SK-MEL-5 (cell line): ENCODE measurements around the gene NPDC1. TPM values are rescaled to one million over a fixed set of nuclear protein-coding genes. Genes with fewer than 3 reads are reported as not detected.
A peak's percentile ranks its signal among the peaks of the same experiment; 100 is the strongest.

Experiments used
- DNase-seq: peaks from one replicate; pipeline ENCODE4 v3.0.0-alpha.2; 2016; ENCODE audit warnings: low read depth, low spot score
- in situ Hi-C: cut with HindIII; loops from 2 replicates; pipeline ENCODE4 v1.10.0; 2016; ENCODE audit warnings: low sequenced_read_pairs, high pct_unique_total_duplicates, low pct_unique_long_range_greater_than_20kb
- polyA plus RNA-seq, 2 experiments: library from polyadenylated mRNA; depleted of rRNA; stranded (reverse); fragments of >200 nt; gene quantifications; 2 replicates each; pipeline ENCODE4 v1.2.3, GENCODE V29; 2015
- total RNA-seq: library from RNA; depleted of rRNA; stranded (reverse); fragments of >200 nt; shearing (Covaris generic); gene quantifications from 2 replicates; pipeline ENCODE4 v1.2.3, GENCODE V29; 2014; rRNA removed

Gene NPDC1, protein sequence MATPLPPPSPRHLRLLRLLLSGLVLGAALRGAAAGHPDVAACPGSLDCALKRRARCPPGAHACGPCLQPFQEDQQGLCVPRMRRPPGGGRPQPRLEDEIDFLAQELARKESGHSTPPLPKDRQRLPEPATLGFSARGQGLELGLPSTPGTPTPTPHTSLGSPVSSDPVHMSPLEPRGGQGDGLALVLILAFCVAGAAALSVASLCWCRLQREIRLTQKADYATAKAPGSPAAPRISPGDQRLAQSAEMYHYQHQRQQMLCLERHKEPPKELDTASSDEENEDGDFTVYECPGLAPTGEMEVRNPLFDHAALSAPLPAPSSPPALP
- 2.2 and 3.5 TPM in 2 replicates for total RNA-seq
- 40.3 and 41.9 TPM in 2 replicates for polyA plus RNA-seq (2015; cell fraction: cytosol; rRNA removed)
- 94.4 and 107 TPM in 2 replicates for polyA plus RNA-seq (2015; cell fraction: nucleus; rRNA removed)

DNA sequence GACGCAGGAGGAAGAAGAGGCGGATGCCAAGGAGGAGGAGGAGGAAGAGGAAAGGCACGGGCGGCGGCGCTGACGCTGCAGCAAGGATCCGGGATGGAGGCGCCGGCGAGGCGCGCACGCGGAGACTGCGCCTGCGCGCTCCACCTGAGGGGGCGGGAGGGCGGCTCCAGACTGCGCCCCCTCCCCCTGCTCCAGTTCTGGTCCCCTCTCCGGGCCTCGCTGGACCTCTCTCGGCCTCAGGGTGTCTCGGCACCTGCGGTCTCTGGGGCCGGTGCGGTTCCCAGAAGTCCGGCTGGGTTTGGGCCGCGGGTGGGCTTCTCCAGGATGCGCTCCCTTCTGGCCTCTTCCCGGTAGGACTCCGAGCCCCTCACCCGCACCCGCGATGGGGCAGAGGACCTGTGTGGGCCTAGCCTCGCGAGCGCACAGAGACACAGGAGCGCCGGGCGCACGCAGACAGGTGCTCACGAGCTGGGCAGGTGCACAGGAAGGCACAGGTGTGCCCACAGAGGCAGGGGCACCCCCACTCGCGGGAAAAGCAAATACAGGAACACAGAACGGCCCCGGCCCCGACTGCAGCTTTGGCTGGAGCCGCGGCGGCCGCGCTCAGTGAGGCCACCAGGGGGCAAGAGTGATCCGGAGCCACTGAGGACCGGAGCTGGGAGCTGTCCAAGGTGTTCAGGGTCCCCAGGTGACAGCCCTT, at the start of gene NPDC1:
Gene NPDC1, minus strand, starts transcription at position 90 of the 700 bp plus-strand sequence. CDS start 188 bp downstream, outside the sequence.
- in situ Hi-C loops: loop anchor here (25.0 kb wide), 1 partner anchor 109 kb away; the partner anchor contains the start of genes C8G and FBXW5
- DNase-seq: peak; percentile 76

DNA sequence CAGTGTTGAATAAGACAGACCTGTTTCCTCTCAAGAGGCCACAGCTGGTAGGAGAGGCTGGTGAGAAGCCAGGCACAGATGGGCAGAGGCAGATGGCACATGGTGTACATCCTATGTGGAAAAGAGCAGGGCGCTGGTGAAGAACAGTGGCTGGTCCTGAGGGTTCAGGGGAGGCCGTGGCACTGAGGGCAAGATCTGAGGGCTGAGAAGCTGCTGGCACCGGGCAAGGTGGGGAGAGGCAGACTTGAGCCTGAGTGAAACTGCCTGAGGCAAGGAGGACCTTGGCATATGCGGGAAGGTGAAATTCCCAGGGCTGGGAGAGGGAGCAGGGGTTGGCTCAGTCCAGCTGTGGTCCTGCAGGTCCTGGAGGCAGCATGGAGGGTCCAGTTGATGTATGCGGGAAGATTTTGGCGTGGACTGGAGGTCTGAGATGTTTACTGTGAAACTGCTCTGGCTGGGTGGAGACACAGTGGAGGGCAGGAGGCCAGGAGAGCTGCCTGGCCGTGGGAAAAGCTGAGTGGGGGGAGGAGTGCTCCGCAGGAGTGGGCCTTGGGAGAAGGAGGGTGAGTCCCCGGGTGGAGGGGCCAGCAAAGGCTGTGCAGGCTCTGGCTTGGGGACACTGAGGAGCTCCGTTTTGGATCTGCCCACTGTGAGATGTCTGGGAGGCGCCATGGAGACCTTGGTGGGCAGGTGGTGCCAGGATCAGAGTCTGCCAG, 43.4 kb upstream of the NPDC1 start:
- in situ Hi-C loops: no loop called here
- no peak for DNase-seq

DNA sequence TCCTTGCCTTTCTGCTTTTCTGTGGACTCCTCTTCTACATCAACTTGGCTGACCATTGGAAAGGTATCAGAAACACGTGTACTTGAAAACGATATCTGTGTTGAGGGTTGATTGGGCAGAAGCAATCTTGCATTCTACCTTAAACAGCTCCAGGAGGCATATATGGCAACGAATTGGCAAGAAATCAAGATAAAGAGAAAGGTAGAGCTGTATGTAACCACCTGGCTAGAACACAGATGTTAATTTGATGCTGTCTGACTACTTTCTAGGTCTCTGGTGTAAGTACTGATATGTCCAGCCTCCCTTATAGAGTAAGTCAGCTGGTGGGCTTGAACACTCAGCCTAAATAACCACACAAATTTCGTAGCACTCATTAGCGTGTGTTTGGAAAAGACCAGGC, 42.1 kb upstream of the NPDC1 start:
- in situ Hi-C loops: no loop called here
- DNase-seq: no peak

GRCh38 chr9:137087409-137087925, 41.5 kb upstream of the NPDC1 start:
- no peak for DNase-seq
- in situ Hi-C loops: no loop called here

DNA sequence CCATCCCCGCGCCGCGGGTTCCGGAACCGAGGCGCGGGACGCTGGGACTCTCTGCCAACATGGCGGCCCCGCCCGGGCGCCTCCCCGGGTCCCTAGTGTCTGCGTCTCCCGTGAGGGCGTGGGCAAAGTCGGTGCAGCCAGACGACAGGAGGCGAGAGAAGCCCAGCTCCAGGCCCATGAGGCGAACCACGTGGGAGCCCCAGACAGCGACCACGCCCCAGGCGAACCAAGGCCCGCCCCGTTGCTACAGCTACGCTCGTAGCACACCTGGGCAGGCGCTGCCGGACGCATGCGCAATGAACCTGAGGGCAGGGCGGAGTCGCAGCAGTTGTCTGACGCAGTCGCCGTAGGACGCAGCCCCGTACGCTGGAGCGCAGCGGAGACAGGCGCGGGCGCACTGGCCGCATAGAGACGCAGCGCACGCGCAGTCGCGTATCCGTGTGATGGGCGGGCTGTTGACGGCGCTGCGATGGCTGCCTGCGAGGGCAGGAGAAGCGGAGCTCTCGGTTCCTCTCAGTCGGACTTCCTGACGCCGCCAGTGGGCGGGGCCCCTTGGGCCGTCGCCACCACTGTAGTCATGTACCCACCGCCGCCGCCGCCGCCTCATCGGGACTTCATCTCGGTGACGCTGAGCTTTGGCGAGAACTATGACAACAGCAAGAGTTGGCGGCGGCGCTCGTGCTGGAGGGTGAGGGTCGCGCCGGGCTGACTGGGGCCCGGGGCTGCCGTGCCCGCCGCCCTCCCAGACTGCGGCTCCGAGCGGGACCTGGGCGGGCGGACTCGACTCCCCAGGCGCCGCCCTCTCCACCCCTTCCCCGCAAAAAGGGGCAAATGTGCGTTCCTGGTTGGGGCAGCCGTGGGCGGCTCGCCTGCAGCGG, 40.8 kb upstream of the NPDC1 start, which contains the start of gene MAN1B1:
Gene MAN1B1, plus strand, starts transcription at position 455 of the 878 bp plus-strand sequence. Its CDS starts 15 bp downstream, at position 470.
- in situ Hi-C loops: no loop called here
- peak; percentile 98 for DNase-seq

DNA sequence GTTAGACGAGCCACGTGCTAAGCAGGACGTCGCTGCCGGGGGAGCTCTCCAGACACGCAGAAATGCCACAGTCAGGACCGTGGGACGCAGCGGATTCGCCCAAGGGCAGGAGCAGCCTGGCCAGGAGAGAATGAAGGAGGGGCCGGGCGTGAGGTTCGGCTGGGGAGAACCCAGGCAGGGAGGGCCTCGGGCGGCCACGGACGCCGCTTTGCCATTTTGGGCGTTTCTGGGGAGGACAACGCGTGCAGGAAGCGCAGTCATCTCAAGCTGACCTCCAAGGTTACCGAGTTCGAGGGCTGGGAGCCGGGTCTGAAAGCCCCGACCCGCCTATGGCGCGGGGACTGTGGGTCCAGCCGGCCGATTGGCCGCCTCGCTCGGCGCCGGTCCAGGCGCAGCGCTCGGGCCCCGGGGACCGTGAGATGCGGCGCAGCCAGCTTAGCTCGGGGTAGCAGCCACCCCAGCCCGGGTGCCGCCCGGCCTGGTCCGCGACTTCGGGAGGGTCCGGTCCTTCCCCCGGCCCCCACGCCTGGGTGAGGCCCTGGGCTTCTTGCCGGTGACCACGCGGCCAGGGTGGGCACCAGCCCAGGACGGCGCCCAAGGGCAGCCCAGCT, 40.0 kb upstream of the NPDC1 start:
- peak; percentile 42 for DNase-seq
- in situ Hi-C loops: no loop called here

GRCh38 chr9:137084526-137084925, 38.5 kb upstream of the NPDC1 start:
- no peak for DNase-seq
- in situ Hi-C loops: no loop called here

DNA sequence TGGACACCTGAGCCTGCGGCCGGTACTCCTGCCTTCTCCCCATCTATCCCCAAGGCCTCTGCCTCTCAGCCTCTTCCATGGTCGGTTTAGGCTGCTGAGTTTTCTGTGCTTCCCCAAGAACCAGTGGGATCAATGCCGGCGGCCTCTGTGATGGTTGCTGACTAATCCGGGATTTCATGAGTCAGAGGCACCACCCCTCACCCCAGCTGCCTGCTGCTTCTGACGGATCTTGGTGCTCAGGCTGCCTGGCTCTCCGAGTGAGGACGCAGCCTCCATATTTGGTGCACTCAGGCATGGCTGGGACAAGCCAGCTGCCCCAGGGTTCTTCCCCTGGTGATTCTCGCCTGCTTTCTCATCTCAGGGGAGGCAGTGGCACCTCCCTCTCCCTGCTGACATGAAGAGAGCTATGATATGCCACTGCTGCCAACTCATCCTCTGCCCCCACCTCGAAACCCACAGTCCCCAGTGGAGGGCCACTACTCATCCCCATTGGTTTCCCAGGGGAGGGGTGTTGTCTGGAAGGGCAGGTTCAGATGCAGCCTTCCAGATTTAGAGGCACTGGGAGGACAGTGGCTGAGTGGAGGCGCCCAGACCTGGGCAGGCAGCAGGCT, 37.5 kb upstream of the NPDC1 start:
- DNase-seq: peak; percentile 71
- in situ Hi-C loops: no loop called here

DNA sequence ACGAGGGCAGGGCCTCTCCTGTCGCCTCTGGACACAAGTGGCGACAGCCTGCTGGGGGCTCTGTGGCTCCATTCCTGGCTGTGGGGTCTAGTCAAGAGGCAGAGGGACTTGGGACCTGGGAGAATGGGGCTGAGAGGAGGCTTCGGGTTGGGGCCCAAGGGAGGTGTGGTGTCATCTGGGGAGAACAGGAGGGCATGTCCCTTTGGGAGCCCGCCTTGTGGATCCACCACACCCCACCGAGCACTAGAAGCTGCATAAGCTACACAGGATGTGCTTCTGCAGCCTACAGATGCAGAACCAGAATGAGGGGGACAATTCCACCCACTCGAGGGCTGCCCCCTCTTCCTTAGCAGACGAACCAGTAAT, 36.9 kb upstream of the NPDC1 start:
- DNase-seq: no peak
- in situ Hi-C loops: no loop called here

DNA sequence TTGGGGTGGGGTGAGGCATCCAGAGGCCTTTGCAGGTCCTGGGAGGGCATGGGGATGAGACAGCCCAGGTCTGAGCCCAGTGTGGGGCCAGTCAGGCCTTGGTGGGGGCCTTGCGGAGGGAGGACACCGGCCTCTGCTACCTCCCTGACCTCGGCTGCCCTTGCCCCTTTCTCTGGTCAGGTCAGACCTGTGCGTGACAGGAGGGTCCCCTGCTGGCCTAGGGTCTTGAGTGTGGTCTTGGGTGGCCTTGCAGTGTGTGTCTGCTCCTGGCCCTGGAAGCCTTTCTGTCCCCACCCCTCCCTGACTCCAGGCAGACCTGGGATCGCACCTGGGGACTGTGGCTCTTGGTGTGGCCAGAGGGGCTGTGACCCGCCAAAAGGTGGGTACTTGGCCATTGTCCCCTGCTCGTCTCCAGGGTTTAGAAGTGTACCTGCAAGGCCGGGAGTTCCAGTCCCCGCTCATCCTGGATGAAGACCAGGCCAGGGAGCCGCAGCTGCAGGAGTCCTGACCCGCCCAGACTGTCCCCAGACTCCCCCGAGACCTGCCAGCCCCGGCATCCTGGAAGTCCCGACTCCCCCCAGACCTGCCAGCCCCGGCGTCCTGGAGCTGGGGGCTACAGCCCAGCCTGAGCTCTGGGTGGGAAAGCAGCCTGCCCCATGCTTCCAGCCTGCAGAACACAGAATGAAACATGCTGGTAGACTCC, 36.4 kb upstream of the NPDC1 start:
- in situ Hi-C loops: no loop called here
- no peak for DNase-seq

- in situ Hi-C loops: no loop called here
- no peak for DNase-seq
Observed at GRCh38 chr9:137080260-137081122, 34.5 kb upstream of the NPDC1 start.

DNA sequence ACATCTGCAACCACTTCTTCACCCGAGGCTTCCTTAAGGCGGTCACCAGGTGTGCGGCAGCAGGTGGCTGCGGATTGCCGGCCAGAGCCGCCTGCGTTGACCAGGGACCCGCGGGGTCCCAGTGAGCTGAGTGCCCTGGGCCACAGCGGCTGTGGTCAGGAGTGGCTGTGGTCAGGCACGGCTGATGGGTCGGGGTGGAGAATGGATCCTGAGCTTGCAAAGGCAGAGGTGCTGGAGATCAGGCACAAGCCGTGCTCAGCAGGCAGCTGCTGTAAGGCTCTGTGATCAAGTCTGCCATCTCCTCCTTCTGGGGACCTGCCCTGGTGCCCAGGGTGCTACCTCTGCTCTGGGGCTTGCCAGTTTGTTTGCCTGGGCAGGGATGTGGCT, 33.4 kb upstream of the NPDC1 start:
- no peak for DNase-seq
- in situ Hi-C loops: no loop called here

- in situ Hi-C loops: no loop called here
- no peak for DNase-seq
Observed at GRCh38 chr9:137078701-137079400, 32.9 kb upstream of the NPDC1 start.
